Measurements from ENCODE around the gene GRIK2. TPM values are rescaled to one million over a fixed set of nuclear protein-coding genes. Genes with fewer than 3 reads are reported as not detected.

Gene GRIK2
- total and polyA plus RNA-seq, 2 donors (not counting 3 experiments of a cell fraction or from before 2014, with no cell fraction given) = not detected

DNA sequence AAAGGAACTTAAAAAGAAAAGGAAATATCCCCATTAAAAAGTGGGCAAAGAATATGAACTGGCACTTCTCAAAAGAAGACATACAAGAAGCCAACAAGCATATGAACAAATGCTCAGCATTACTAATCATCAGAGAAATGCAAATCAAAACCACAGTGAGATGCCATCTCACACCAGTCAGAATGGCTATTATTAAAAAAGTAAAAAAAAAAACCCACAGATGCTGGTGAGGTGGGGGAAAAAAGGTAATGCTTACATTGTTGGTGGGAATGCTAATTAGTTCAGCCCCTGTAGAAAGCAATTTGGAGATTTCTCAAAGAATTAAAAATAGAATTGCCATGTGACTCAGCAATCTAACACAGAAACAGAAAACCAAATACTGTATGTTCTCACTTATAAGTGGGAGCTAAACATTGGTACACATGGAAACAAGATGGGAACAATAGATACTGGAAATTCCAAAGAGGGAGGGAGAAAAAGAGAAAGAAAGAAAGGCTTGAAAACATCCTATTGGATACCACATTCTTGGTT lies 437.1 kb downstream of the GRIK2 start:
- intact Hi-C loops (cut with micrococcal nuclease) = no loop called here

More for the DNA sequence above, 437.1 kb downstream of the GRIK2 start:
- Histone ChIP-seq H4K20me1 (replicated peaks; ENCODE audit: control insufficient read depth, extremely low read depth, insufficient read depth, low read length) (no peaks in the 10 kb centered on the region), H3K9me3 (replicated peaks; ENCODE audit: control insufficient read depth, insufficient read depth, low read length) (no peaks in the 10 kb centered on the region), H3K4me3 (replicated peaks in 1 of 3; ENCODE audit: insufficient read depth in 1 of 3, low read depth in 1 of 3, low read length in 3 of 3) (no peak overlapping the region), H3K9me1 (replicated peaks; ENCODE audit: control insufficient read depth, extremely low read depth, insufficient read depth, low read length) (no peaks in the 10 kb centered on the region), H3K27me3 (ENCODE audit: control insufficient read depth in 2 of 2, insufficient read depth in 2 of 2, low read length in 2 of 2) (no peaks in the 10 kb centered on the region), H3K9ac (replicated peaks; ENCODE audit: extremely low read depth, insufficient read depth, low read length) (no peak overlapping the region), H3K4me2 (ENCODE audit: insufficient read depth, low read length) (no peak overlapping the region), H3K27ac (ENCODE audit: insufficient read depth, low read depth, low read length) (no peak overlapping the region), H3K4me1 (ENCODE audit: control insufficient read depth, extremely low read depth, insufficient read depth, low read length) (no peaks in the 10 kb centered on the region), H3K36me3 (ENCODE audit: control insufficient read depth in 2 of 2, extremely low read depth in 1 of 2, insufficient read depth in 2 of 2, low read length in 2 of 2) (no peaks in the 10 kb centered on the region), H3K79me2 (ENCODE audit: control insufficient read depth, insufficient read depth, low read length) (no peaks in the 10 kb centered on the region), H2AFZ (ENCODE audit: low read depth, low read length) (no peak overlapping the region)
- dilution Hi-C loops (cut with MboI; ENCODE audit: extremely low pct_ligation_motif_present, low sequenced_read_pairs) = no loop called here
- no TSS peak for BruUV-seq (replicated peaks)
- FAIRE-seq = no peak
- no peak for DNase-seq (ENCODE audit: low read depth, low spot score)
- ChIA-PET POLR2A (no interaction called here), CTCF (no interaction called here)
- no peak for TF ChIP-seq JUN (IDR thresholded peaks at IDR 0.05; ENCODE audit: borderline replicate concordance, insufficient read depth, insufficient read length, low read depth)
- no peak for TF ChIP-seq MYC (IDR thresholded peaks at IDR 0.05; ENCODE audit: low read depth, low read length)
- TF ChIP-seq, protein P1, sequence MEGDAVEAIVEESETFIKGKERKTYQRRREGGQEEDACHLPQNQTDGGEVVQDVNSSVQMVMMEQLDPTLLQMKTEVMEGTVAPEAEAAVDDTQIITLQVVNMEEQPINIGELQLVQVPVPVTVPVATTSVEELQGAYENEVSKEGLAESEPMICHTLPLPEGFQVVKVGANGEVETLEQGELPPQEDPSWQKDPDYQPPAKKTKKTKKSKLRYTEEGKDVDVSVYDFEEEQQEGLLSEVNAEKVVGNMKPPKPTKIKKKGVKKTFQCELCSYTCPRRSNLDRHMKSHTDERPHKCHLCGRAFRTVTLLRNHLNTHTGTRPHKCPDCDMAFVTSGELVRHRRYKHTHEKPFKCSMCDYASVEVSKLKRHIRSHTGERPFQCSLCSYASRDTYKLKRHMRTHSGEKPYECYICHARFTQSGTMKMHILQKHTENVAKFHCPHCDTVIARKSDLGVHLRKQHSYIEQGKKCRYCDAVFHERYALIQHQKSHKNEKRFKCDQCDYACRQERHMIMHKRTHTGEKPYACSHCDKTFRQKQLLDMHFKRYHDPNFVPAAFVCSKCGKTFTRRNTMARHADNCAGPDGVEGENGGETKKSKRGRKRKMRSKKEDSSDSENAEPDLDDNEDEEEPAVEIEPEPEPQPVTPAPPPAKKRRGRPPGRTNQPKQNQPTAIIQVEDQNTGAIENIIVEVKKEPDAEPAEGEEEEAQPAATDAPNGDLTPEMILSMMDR (IDR thresholded peaks at IDR 0.05; ENCODE audit: extremely low read depth in 1 of 2, insufficient read depth in 1 of 2, low read depth in 1 of 2, low read length in 2 of 2) = no peak
- no peak for TF ChIP-seq POLR2A (IDR thresholded peaks at IDR 0.05; ENCODE audit: low read depth, low read length)
- TF ChIP-seq GATA2 (IDR thresholded peaks at IDR 0.05; ENCODE audit: insufficient read depth, insufficient read length, low read depth, low read length) = no peak
- no peak for TF ChIP-seq EZH2 (IDR thresholded peaks at IDR 0.05; ENCODE audit: borderline replicate concordance, low read depth, low read length, severe bottlenecking)
- no peak for TF ChIP-seq POLR2AphosphoS5 (IDR thresholded peaks at IDR 0.05; ENCODE audit: insufficient read depth, low read depth, low read length)
- TF ChIP-seq FOS (IDR thresholded peaks at IDR 0.05; ENCODE audit: borderline replicate concordance, insufficient read depth, low read length) = no peak
- TF ChIP-seq, protein P2, sequence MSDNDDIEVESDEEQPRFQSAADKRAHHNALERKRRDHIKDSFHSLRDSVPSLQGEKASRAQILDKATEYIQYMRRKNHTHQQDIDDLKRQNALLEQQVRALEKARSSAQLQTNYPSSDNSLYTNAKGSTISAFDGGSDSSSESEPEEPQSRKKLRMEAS (IDR thresholded peaks at IDR 0.05; ENCODE audit: insufficient read depth, insufficient read length) = no peak

Data from endothelial cell of umbilical vein (primary cell).